Ishikawa (cell line): Measurements from ENCODE around the gene LBHD1.

Experiments
- CREB1 ChIP-seq: IDR thresholded peaks from 2 replicates; pipeline ENCODE4 v1.6.1; 2012; ENCODE audit warnings: low read depth
- TAF1 ChIP-seq: IDR thresholded peaks from 2 replicates; pipeline ENCODE4 v1.6.1; 2012; ENCODE audit warnings: low read depth, mild to moderate bottlenecking
- TCF12 ChIP-seq: IDR thresholded peaks from 2 replicates; pipeline ENCODE4 v1.6.1; 2012; ENCODE audit warnings: low read depth
- YY1 ChIP-seq: IDR thresholded peaks from 2 replicates; pipeline ENCODE4 v1.6.1; 2012; ENCODE audit warnings: low read depth

- TF ChIP-seq TCF12 (no peak), YY1 (no peak), TAF1 (no peak), CREB1 (no peak)
Measured at GRCh38 chr11:62614275-62614674, 57.8 kb downstream of the LBHD1 start.
